HAP-1 (cell line): Measurements from ENCODE around the gene PPP6R1.

Source experiments
- DNase-seq, 2 experiments: peaks; one replicate each; pipeline ENCODE4 v3.0.0-alpha.2; 2016 to 2020; ENCODE audit warnings: low spot score in 2 of 2
- H3K27me3 ChIP-seq: fragments of 250-450 bp; sonication (Bioruptor Pico); 2 replicates; pipeline ENCODE4 v1.5.1; 2020; ENCODE audit warnings: low read depth, mild to moderate bottlenecking, moderate library complexity
- H3K36me3 ChIP-seq: fragments of 250-450 bp; sonication (Bioruptor Pico); replicated peaks from 2 replicates; pipeline ENCODE4 v1.5.1; 2020; ENCODE audit warnings: mild to moderate bottlenecking
- H3K4me1 ChIP-seq: fragments of 250-450 bp; sonication (Bioruptor Pico); 2 replicates; pipeline ENCODE4 v1.5.1; 2020; ENCODE audit warnings: mild to moderate bottlenecking
- H3K4me3 ChIP-seq: fragments of 250-450 bp; sonication (Bioruptor Pico); 2 replicates; pipeline ENCODE4 v1.5.1; 2020; ENCODE audit warnings: mild to moderate bottlenecking, moderate library complexity
- H3K9me3 ChIP-seq: fragments of 250-450 bp; sonication (Bioruptor Pico); 2 replicates; pipeline ENCODE4 v1.5.1; 2020; ENCODE audit warnings: mild to moderate bottlenecking, moderate library complexity
- in situ Hi-C: fragments of 300-500 bp; cut with MboI; formaldehyde crosslinking; loops from 3 replicates; pipeline ENCODE4 v1.14.3; 2020; ENCODE audit warnings: low sequenced_read_pairs, inconsistent platforms, mixed read lengths

PPP6R1 gene

DNA sequence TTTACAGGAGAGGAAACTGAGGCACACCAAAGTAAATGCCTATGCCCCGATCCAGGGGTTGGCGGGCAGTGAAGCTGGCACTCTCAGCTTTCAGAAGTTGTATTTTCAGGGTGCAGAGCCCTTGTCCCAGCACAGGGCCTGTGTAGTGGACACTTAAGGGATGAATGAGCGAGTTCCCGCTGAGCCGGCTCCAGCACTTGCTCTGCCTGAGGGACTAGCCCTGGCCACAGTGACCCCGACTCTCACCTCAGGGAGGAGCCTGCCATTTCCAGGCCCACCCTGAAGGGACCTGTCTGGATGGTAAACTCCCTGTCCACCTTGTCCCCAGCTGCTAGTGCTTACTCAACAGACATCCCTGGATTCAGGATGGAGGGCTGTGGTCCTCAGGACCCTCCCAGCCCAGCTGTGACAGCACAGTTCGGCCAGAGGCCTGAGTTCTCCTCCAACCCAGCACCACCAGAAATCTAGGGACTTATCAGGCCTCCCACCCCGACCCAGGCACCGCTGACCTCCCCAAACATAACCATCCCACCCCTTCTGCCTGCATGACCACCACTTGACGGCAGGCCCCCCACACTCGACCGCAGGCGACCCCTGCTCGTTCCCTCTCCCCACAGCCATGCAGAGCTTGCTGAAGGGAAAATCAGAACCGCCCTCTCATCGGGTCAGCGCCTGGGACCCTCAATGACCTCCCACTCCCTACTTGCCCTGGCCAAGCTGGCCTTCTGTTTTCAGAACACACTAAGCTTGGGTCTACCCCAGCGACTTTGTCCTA lies 8.4 kb downstream of the PPP6R1 start:
- no peak overlapping the region for H3K4me3 ChIP-seq
- H3K9me3 ChIP-seq = no peaks in the 10 kb centered on the region
- DNase-seq = no peak
- H3K27me3 ChIP-seq = no peaks in the 10 kb centered on the region
- in situ Hi-C loops = no loop called here
- peaks cover 3% of the 10 kb centered on the region; the same call in 1 of the 2 replicates for H3K4me1 ChIP-seq
- peaks cover 13% of the 10 kb centered on the region for H3K36me3 ChIP-seq

GRCh38 chr19:55249841-55250240 lies 9.0 kb downstream of the PPP6R1 start:
- Histone ChIP-seq H3K27me3 (no peaks in the 10 kb centered on the region), H3K36me3 (peaks cover 16% of the 10 kb centered on the region), H3K4me3 (no peak overlapping the region), H3K9me3 (no peaks in the 10 kb centered on the region), H3K4me1 (no peaks in the 10 kb centered on the region)
- no peak for DNase-seq
- in situ Hi-C loops = no loop called here

DNA sequence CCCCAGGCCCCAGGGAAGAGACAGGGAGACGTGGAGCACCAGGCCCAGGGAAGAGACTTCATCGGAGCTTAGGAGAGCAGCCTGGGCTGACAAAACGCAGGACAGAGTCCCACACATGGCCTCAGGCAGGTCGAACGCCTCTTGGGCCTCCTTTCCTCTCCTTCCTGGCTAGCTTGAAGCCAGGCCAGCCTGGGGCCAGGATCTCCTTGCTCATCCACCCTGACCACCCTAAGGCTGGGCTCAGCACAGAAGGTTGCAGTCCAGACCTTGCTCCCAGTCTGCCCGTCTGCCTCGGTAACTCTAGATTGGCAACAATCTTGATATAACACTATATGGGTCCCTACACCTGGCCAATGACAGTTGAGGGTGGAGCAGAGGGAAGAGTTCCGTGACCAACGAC lies 10.1 kb downstream of the PPP6R1 start:
- no peak overlapping the region for H3K4me3 ChIP-seq
- H3K27me3 ChIP-seq = no peaks in the 10 kb centered on the region
- H3K4me1 ChIP-seq = no peaks in the 10 kb centered on the region
- no peaks in the 10 kb centered on the region for H3K9me3 ChIP-seq
- peaks cover 28% of the 10 kb centered on the region for H3K36me3 ChIP-seq
- in situ Hi-C loops = no loop called here
- DNase-seq = no peak

DNA sequence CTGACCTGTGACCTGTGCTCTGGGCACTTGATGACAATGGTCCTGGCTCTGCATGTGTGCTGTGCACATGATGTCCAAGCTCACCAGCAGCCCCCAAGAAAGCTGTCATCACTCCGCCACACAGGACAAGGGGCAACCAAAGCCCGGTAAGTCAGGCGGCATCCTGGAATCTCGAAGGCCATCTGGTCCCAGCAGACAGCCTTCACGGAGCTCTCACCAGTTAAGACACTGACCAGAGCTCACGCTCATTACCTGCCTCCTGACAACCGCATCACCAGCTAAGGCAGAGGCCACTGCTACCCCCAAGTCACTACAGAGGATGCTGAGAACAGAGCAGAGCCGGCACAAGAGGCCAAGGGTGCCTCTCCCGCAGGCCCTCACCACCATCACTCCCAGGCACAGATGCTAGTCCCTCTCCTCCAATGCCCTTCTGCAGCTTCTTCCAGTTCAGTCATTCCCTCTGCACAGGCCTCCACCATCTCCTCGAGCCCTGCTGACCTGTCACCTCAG lies 10.6 kb downstream of the PPP6R1 start:
- in situ Hi-C loops = no loop called here
- H3K36me3 ChIP-seq = peaks cover 31% of the 10 kb centered on the region
- no peaks in the 10 kb centered on the region for H3K27me3 ChIP-seq
- H3K9me3 ChIP-seq = no peaks in the 10 kb centered on the region
- no peak overlapping the region for H3K4me3 ChIP-seq
- H3K4me1 ChIP-seq = no peaks in the 10 kb centered on the region
- DNase-seq = no peak

DNA sequence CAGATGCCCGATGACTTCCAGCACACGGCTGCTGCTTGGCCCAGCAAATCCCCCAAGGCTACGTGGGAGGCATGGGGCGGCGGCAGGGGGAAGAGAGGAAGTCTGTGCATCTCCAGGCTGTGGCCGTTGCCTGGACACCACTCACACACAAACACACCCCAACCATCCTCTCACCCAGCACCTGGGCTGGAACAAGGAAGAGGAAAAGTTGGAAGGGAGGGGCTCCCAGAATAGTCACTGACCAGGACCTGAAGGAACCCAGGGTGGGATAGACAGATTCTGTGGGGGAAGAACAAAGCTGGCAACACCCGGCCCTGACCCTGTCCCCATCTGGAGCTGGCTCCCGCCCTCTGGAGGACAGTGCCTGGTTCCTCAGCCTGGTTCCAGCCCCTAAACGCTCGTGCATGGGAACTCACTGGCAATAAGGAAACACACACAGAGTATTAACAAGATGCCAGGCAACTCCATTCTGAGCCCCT lies 11.2 kb downstream of the PPP6R1 start:
- peaks cover 35% of the 10 kb centered on the region for H3K36me3 ChIP-seq
- H3K4me3 ChIP-seq = no peak overlapping the region
- no peaks in the 10 kb centered on the region for H3K4me1 ChIP-seq
- no peaks in the 10 kb centered on the region for H3K27me3 ChIP-seq
- in situ Hi-C loops = no loop called here
- DNase-seq = no peak
- H3K9me3 ChIP-seq = no peaks in the 10 kb centered on the region

GRCh38 chr19:55246462-55247451 lies 12.1 kb downstream of the PPP6R1 start:
- Histone ChIP-seq H3K27me3 (no peaks in the 10 kb centered on the region), H3K4me3 (no peak overlapping the region), H3K4me1 (no peaks in the 10 kb centered on the region), H3K36me3 (peaks cover 44% of the 10 kb centered on the region), H3K9me3 (no peaks in the 10 kb centered on the region)
- in situ Hi-C loops = no loop called here
- no peak for DNase-seq

DNA sequence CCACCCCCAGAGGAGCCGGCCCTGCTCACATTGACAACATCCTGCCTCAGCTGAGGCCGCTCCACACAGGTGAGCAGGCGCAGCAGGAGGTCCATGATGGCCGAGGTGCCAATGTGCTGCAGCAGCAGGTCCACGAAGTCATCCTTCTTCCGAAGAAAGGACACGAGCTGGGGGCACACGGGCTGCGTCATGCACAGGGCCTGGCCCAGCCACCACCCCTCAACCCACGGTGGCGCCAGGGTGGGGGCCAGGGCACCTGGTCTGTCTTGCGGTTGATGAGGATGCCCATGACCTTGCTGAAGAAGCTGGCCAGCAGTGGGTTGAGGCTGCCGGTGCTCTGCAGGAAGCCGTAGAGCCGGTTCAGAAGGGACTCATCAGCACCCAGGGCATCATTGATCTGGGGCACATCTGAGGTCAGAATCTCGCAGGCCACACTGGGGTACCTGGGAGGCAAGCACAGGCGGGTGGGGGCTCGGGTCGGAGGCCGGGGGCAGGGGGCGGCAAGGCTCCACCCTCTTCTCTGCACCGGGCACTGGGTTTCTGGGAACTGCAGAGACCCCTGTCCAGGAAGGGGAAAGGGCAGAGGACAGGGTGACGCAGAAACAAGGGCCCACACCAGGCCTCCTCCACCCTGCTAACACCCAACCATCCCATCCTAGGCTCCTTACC lies 13.4 kb downstream of the PPP6R1 start:
- H3K36me3 ChIP-seq = peaks cover 54% of the 10 kb centered on the region

GRCh38 chr19:55244004-55244680 lies 14.7 kb downstream of the PPP6R1 start:
- Histone ChIP-seq H3K4me1 (no peaks in the 10 kb centered on the region), H3K9me3 (no peaks in the 10 kb centered on the region), H3K4me3 (no peak overlapping the region), H3K27me3 (no peaks in the 10 kb centered on the region), H3K36me3 (peaks cover 65% of the 10 kb centered on the region)
- no peak for DNase-seq
- in situ Hi-C loops = no loop called here

More for the DNA sequence above, 13.4 kb downstream of the PPP6R1 start:
- H3K4me1 ChIP-seq = no peaks in the 10 kb centered on the region
- no peaks in the 10 kb centered on the region for H3K27me3 ChIP-seq
- in situ Hi-C loops = no loop called here
- H3K9me3 ChIP-seq = no peaks in the 10 kb centered on the region
- DNase-seq = no peak
- no peak overlapping the region for H3K4me3 ChIP-seq

GRCh38 chr19:55242517-55242916 lies 16.3 kb downstream of the PPP6R1 start:
- no peak for DNase-seq
- no peaks in the 10 kb centered on the region for H3K4me1 ChIP-seq
- in situ Hi-C loops = no loop called here
- no peaks in the 10 kb centered on the region for H3K27me3 ChIP-seq
- peaks cover 80% of the 10 kb centered on the region for H3K36me3 ChIP-seq
- H3K9me3 ChIP-seq = no peaks in the 10 kb centered on the region
- H3K4me3 ChIP-seq = no peak overlapping the region

- no peaks in the 10 kb centered on the region for H3K27me3 ChIP-seq
- H3K4me1 ChIP-seq = no peaks in the 10 kb centered on the region
- peaks cover 85% of the 10 kb centered on the region for H3K36me3 ChIP-seq
- H3K4me3 ChIP-seq = no peak overlapping the region
- no peaks in the 10 kb centered on the region for H3K9me3 ChIP-seq
- in situ Hi-C loops = no loop called here
- no peak for DNase-seq
Measured at GRCh38 chr19:55241935-55242464, 16.8 kb downstream of the PPP6R1 start.

GRCh38 chr19:55241143-55241934 lies 17.5 kb downstream of the PPP6R1 start:
- H3K36me3 ChIP-seq = peaks cover 88% of the 10 kb centered on the region
- in situ Hi-C loops = no loop called here
- no peaks in the 10 kb centered on the region for H3K27me3 ChIP-seq

DNA sequence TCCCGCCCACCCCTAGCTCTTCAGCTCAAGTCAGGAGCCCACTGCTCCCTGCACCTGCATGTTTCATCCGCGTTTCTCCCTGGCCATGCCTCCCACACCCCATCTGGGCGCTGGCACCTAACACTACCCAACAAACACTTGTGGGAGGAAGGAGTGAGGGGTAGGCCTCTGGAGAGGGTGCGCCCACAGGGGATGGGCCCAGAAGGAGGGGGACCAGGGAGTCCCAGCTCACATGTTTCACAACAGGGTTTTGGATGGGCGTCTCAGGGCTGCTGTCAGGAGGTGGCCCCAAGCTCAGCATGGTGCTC lies 18.1 kb downstream of the PPP6R1 start:
- DNase-seq = no peak
- in situ Hi-C loops = no loop called here
- Histone ChIP-seq H3K4me1 (no peaks in the 10 kb centered on the region), H3K4me3 (no peak overlapping the region), H3K27me3 (no peaks in the 10 kb centered on the region), H3K36me3 (peaks cover 88% of the 10 kb centered on the region), H3K9me3 (no peaks in the 10 kb centered on the region)

More at GRCh38 chr19:55241143-55241934, 17.5 kb downstream of the PPP6R1 start:
- H3K4me3 ChIP-seq = no peak overlapping the region
- no peaks in the 10 kb centered on the region for H3K4me1 ChIP-seq
- no peak for DNase-seq
- no peaks in the 10 kb centered on the region for H3K9me3 ChIP-seq
